WERI-Rb-1 (cell line): ENCODE data around the gene DIAPH2.

Experiments
- DNase-seq: peaks from one replicate; pipeline ENCODE4 v3.0.0-alpha.2; 2020
- H3K27ac ChIP-seq: fragments of 250-450 bp; sonication (Bioruptor Pico); 2 replicates; pipeline ENCODE4 v1.5.1; 2020; ENCODE audit warnings: mild to moderate bottlenecking, moderate library complexity
- H3K27me3 ChIP-seq: fragments of 250-450 bp; sonication (Bioruptor Pico); 2 replicates; pipeline ENCODE4 v1.5.1; 2021; ENCODE audit warnings: mild to moderate bottlenecking, low read depth, moderate library complexity; ENCODE audit not compliant: insufficient read depth, severe bottlenecking
- H3K36me3 ChIP-seq: fragments of 250-450 bp; sonication (Bioruptor Pico); 2 replicates; pipeline ENCODE4 v1.5.1; 2020; ENCODE audit warnings: mild to moderate bottlenecking, moderate library complexity
- H3K4me3 ChIP-seq: 2 replicates; pipeline ENCODE4 v1.5.1; 2011; ENCODE audit warnings: low read depth, mild to moderate bottlenecking, control low read depth, low read length
- H3K9me3 ChIP-seq: fragments of 250-450 bp; sonication (Bioruptor Pico); 2 replicates; pipeline ENCODE4 v1.5.1; 2021; ENCODE audit warnings: mild to moderate bottlenecking, moderate library complexity; ENCODE audit not compliant: severe bottlenecking
- CTCF ChIP-seq: IDR thresholded peaks from 2 replicates; pipeline ENCODE4 v1.5.1; 2011; ENCODE audit warnings: low read depth, mild to moderate bottlenecking, control low read depth, inconsistent platforms, low read length

The DIAPH2 gene

GRCh38 chrX:97060020-97060419 is 375.4 kb downstream of the DIAPH2 start:
- no peaks in the 10 kb centered on the region for H3K36me3 ChIP-seq
- no peak for TF ChIP-seq CTCF

GRCh38 chrX:97065066-97065465 is 380.4 kb downstream of the DIAPH2 start:
- no peak for DNase-seq
- Histone ChIP-seq H3K27me3 (peaks cover 3% of the 10 kb centered on the region), H3K27ac (no peak overlapping the region)

More at GRCh38 chrX:97060020-97060419, 375.4 kb downstream of the DIAPH2 start:
- no peaks in the 10 kb centered on the region for H3K9me3 ChIP-seq
- no peak for DNase-seq
- no peak overlapping the region for H3K4me3 ChIP-seq
- peaks cover 5% of the 10 kb centered on the region for H3K27me3 ChIP-seq
- no peak overlapping the region for H3K27ac ChIP-seq

GRCh38 chrX:97065973-97066372 is 381.3 kb downstream of the DIAPH2 start:
- Histone ChIP-seq H3K27me3 (peaks cover 3% of the 10 kb centered on the region), H3K9me3 (no peaks in the 10 kb centered on the region), H3K36me3 (no peaks in the 10 kb centered on the region), H3K27ac (no peak overlapping the region), H3K4me3 (no peak overlapping the region)
- no peak for DNase-seq
- TF ChIP-seq CTCF: no peak

More at GRCh38 chrX:97065066-97065465, 380.4 kb downstream of the DIAPH2 start:
- TF ChIP-seq CTCF: no peak
- Histone ChIP-seq H3K36me3 (no peaks in the 10 kb centered on the region), H3K9me3 (no peaks in the 10 kb centered on the region), H3K4me3 (no peak overlapping the region)

- Histone ChIP-seq H3K9me3 (no peaks in the 10 kb centered on the region), H3K36me3 (no peaks in the 10 kb centered on the region), H3K27ac (no peak overlapping the region), H3K27me3 (peaks cover 3% of the 10 kb centered on the region), H3K4me3 (no peak overlapping the region)
- no peak for TF ChIP-seq CTCF
- DNase-seq: no peak
Measured at GRCh38 chrX:97066381-97066780, 381.7 kb downstream of the DIAPH2 start.

- peaks cover 6% of the 10 kb centered on the region for H3K27me3 ChIP-seq
- no peak overlapping the region for H3K27ac ChIP-seq
- no peaks in the 10 kb centered on the region for H3K9me3 ChIP-seq
Measured at GRCh38 chrX:97070346-97070745, 385.7 kb downstream of the DIAPH2 start.

More at GRCh38 chrX:97070346-97070745, 385.7 kb downstream of the DIAPH2 start:
- DNase-seq: no peak
- no peaks in the 10 kb centered on the region for H3K36me3 ChIP-seq
- TF ChIP-seq CTCF: no peak
- no peak overlapping the region for H3K4me3 ChIP-seq
